GM21825 (cell line): ENCODE data around the gene RADIL.
"Not testable (repeated sequence)": the region's sequence is repeated elsewhere in the genome, so short reads cannot be mapped to it uniquely, and the experiment has no call there.

Experiments used
- ATAC-seq: cut with Tn5 transposase; IDR thresholded peaks from one replicate; pipeline ENCODE4 v1.9.1; 2021; ENCODE audit warnings: mild to moderate bottlenecking, moderate library complexity; ENCODE audit not compliant: unreplicated experiment

Gene RADIL

GRCh38 chr7:4815609-4816418 lies 67.7 kb downstream of the RADIL start:
- no peak for ATAC-seq

GRCh38 chr7:4815121-4815520 lies 68.4 kb downstream of the RADIL start:
- no peak for ATAC-seq

- ATAC-seq, result no peak
Observed at GRCh38 chr7:4814433-4814832, 69.1 kb downstream of the RADIL start.

- no peak for ATAC-seq
Observed at GRCh38 chr7:4809666-4810065, 73.8 kb downstream of the RADIL start.

GRCh38 chr7:4809091-4809591 lies 74.4 kb downstream of the RADIL start:
- ATAC-seq, result no peak

- ATAC-seq, result no peak
Observed at GRCh38 chr7:4808565-4808964, 75.0 kb downstream of the RADIL start.

- ATAC-seq, result no peak
Observed at GRCh38 chr7:4808026-4808425, 75.5 kb downstream of the RADIL start.

- no peak for ATAC-seq
Observed at GRCh38 chr7:4807598-4808016, 75.9 kb downstream of the RADIL start.

- ATAC-seq, result no peak
Observed at GRCh38 chr7:4806983-4807597, 76.4 kb downstream of the RADIL start.

GRCh38 chr7:4805984-4806300 lies 77.6 kb downstream of the RADIL start:
- no peak for ATAC-seq

GRCh38 chr7:4805110-4805983 lies 78.2 kb downstream of the RADIL start:
- no peak for ATAC-seq

GRCh38 chr7:4803397-4804241 lies 79.9 kb downstream of the RADIL start:
- no peak for ATAC-seq

GRCh38 chr7:4802577-4802976 lies 80.9 kb downstream of the RADIL start:
- not testable (repeated sequence) for ATAC-seq

GRCh38 chr7:4801839-4802231 lies 81.7 kb downstream of the RADIL start:
- no peak for ATAC-seq

- no peak for ATAC-seq
Observed at GRCh38 chr7:4800926-4801838, 82.3 kb downstream of the RADIL start.

- no peak for ATAC-seq
Observed at GRCh38 chr7:4800487-4800886, 83.0 kb downstream of the RADIL start.

GRCh38 chr7:4799508-4800268 lies 83.8 kb downstream of the RADIL start:
- ATAC-seq, result no peak

- no peak for ATAC-seq
Observed at GRCh38 chr7:4798706-4799235, 84.7 kb downstream of the RADIL start.
